OCI-LY3 (cell line): Measurements from ENCODE around the gene CELF5.

ENCODE experiments used
- CTCF ChIP-seq: fragments of 200-600, 300-600 bp; sonication (generic); IDR thresholded peaks from 2 replicates; pipeline ENCODE4 v1.5.1; 2014; ENCODE audit warnings: antibody characterized with exemption, low read length, low read depth
- EZH2phosphoT487 ChIP-seq: fragments of 200-600 bp; shearing (Covaris generic); IDR thresholded peaks from 2 replicates; pipeline ENCODE4 v1.6.1; 2018; ENCODE audit warnings: antibody characterized with exemption, mixed run types, low read depth

DNA sequence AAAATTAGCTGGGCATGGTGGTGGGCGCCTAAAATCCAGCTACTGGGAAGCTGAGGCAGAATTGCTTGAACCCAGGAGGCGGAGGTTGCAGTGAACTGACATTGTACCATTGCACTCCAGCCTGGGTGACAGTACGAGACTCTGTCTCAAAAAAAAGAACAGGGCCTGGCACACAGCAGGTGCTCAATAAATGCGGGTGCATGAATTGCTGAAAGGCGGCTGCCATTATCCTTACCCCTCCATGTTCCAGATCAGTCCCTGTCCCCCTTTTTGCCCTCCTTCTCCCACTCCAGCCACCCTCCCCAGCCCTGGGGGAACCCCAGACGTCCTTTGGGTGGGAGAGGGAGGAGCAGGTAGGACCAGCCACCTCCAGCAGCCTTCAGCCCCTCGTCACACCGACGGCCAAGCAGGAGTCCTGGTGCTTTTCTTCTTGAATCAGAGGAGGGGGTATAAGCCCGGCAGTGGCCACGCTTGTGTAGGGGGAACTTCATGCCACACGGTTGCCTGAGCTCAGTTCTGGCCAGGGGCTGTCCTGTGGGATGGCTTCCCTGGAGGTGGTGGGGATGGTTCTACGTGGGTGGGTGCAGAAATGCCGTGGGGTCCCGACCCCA is 121.5 kb downstream of the CELF5 start:
- TF ChIP-seq CTCF (no peak), EZH2phosphoT487 (no peak)
